Muscle of leg (tissue), 11 donors: Measurements from ENCODE around the gene CBFB. TPM values are rescaled to one million over a fixed set of nuclear protein-coding genes. Genes with fewer than 3 reads are reported as not detected.

Source experiments
- DNase-seq: peaks from one replicate; pipeline ENCODE4 v3.0.0; 2013
- H3K27ac ChIP-seq: one replicate; pipeline ENCODE4 v1.5.1; 2013; ENCODE audit warnings: mild to moderate bottlenecking, low read length, control low read depth
- H3K27me3 ChIP-seq: one replicate; pipeline ENCODE4 v1.6.1; 2013; ENCODE audit warnings: low read length; ENCODE audit not compliant: control insufficient read depth, insufficient read depth
- H3K36me3 ChIP-seq: one replicate; pipeline ENCODE4 v1.6.1; 2013; ENCODE audit warnings: low read length; ENCODE audit not compliant: control insufficient read depth, insufficient read depth
- H3K4me1 ChIP-seq: one replicate; pipeline ENCODE4 v1.6.1; 2013; ENCODE audit warnings: low read length; ENCODE audit not compliant: control insufficient read depth, insufficient read depth
- H3K4me3 ChIP-seq: one replicate; pipeline ENCODE4 v1.5.1; 2013; ENCODE audit warnings: low read length, control low read depth
- H3K9me3 ChIP-seq: replicated peaks from 2 replicates; pipeline ENCODE4 v1.6.1; 2013; ENCODE audit warnings: low read depth, low read length; ENCODE audit not compliant: control insufficient read depth
- WGBS: methylation state at CpG from one replicate; pipeline ENCODE4 v1.1.5; 2013; ENCODE audit warnings: missing lambda C conversion rate; ENCODE audit not compliant: insufficient coverage; 5-methylcytosine and 5-hydroxymethylcytosine counted together
- polyA plus RNA-seq, 8 donors: library from polyadenylated mRNA; unstranded; fragments of 120-200 nt; gene quantifications; one replicate each; pipeline versions ENCODE4 v1.2.1 to v1.2.3, GENCODE V29; 2013; ENCODE audit warnings: inconsistent platforms in 1 of 8, low replicate concordance in 1 of 8; ENCODE audit not compliant: insufficient read length in 8 of 8, insufficient read depth in 1 of 8
- total RNA-seq: library from RNA; stranded (reverse); fragments of 120-200 nt; gene quantifications from one replicate; pipeline ENCODE4 v1.2.4, GENCODE V29; 2013

CBFB gene
- total and polyA plus RNA-seq, 9 donors: 31.6 to 70.3 (median 42.2) TPM

- H3K36me3 ChIP-seq: peaks cover 69% of the 10 kb centered on the region
- DNase-seq: no peak
- no peaks in the 10 kb centered on the region for H3K9me3 ChIP-seq
- H3K27me3 ChIP-seq: peaks cover 25% of the 10 kb centered on the region
- H3K4me3 ChIP-seq: no peak overlapping the region
- no peak overlapping the region for H3K27ac ChIP-seq
- peaks cover 16% of the 10 kb centered on the region for H3K4me1 ChIP-seq
- 91% methylated on average over 6 of the region's 7 CpGs for WGBS
These were observed 117.8 kb downstream of the CBFB start for GRCh38 chr16:67146523-67147357.

- H3K4me3 ChIP-seq: no peak overlapping the region
- H3K4me1 ChIP-seq: peaks cover 18% of the 10 kb centered on the region
- no peaks in the 10 kb centered on the region for H3K9me3 ChIP-seq
- H3K27ac ChIP-seq: no peak overlapping the region
- peaks cover 30% of the 10 kb centered on the region for H3K27me3 ChIP-seq
- WGBS: 97% methylated on average over 4 of the region's 4 CpGs
- H3K36me3 ChIP-seq: peaks cover 61% of the 10 kb centered on the region
- DNase-seq: no peak
These were observed 118.6 kb downstream of the CBFB start for GRCh38 chr16:67147437-67148140.

- Histone ChIP-seq H3K27ac (no peak overlapping the region), H3K4me1 (peaks cover 18% of the 10 kb centered on the region), H3K4me3 (no peak overlapping the region), H3K9me3 (no peaks in the 10 kb centered on the region), H3K27me3 (peaks cover 37% of the 10 kb centered on the region), H3K36me3 (peaks cover 56% of the 10 kb centered on the region)
- 100% methylated on average over 2 of the region's 2 CpGs for WGBS
- DNase-seq: no peak
These were observed 119.3 kb downstream of the CBFB start for GRCh38 chr16:67148221-67148620.

GRCh38 chr16:67148656-67149275 is 119.8 kb downstream of the CBFB start:
- DNase-seq: no peak
- H3K4me3 ChIP-seq: no peak overlapping the region
- H3K36me3 ChIP-seq: peaks cover 52% of the 10 kb centered on the region
- 75% methylated on average over 7 of the region's 11 CpGs for WGBS
- H3K27me3 ChIP-seq: peaks cover 40% of the 10 kb centered on the region
- no peaks in the 10 kb centered on the region for H3K9me3 ChIP-seq
- peaks cover 18% of the 10 kb centered on the region for H3K4me1 ChIP-seq
- H3K27ac ChIP-seq: no peak overlapping the region

GRCh38 chr16:67149276-67150046 is 120.5 kb downstream of the CBFB start:
- peaks cover 19% of the 10 kb centered on the region for H3K4me1 ChIP-seq
- peaks cover 45% of the 10 kb centered on the region for H3K36me3 ChIP-seq
- H3K9me3 ChIP-seq: no peaks in the 10 kb centered on the region
- DNase-seq: no peak
- H3K27ac ChIP-seq: no peak overlapping the region
- H3K4me3 ChIP-seq: no peak overlapping the region
- WGBS: 39% methylated on average over 77 of the region's 77 CpGs
- peaks cover 47% of the 10 kb centered on the region for H3K27me3 ChIP-seq

- DNase-seq: peak; percentile 94
- 2% methylated on average over 94 of the region's 94 CpGs for WGBS
- Histone ChIP-seq H3K9me3 (no peaks in the 10 kb centered on the region), H3K36me3 (peaks cover 38% of the 10 kb centered on the region), H3K4me1 (peaks cover 27% of the 10 kb centered on the region), H3K27me3 (peaks cover 55% of the 10 kb centered on the region), H3K27ac (peak overlapping the region; percentile 77), H3K4me3 (peak overlapping the region; percentile 69)
These were observed 121.3 kb downstream of the CBFB start for GRCh38 chr16:67150047-67150832.

Other genes starting within 250 kb of the CBFB start
- gene TERB1, start 227.6 kb upstream of the CBFB start, total RNA-seq: not detected
- gene TERB1, start 227.6 kb upstream of the CBFB start, polyA plus RNA-seq: under 1 TPM in 3 of 8 donors, not detected in 5; 0.10 to 0.21 (median 0.11) TPM
- gene NAE1, start 198.2 kb upstream of the CBFB start, total RNA-seq: 41.8 TPM
- gene NAE1, start 198.2 kb upstream of the CBFB start, polyA plus RNA-seq: 10 to 100 TPM; 32.8 to 47.3 (median 40.1) TPM
- not detected for gene CA7, start 184.7 kb upstream of the CBFB start, total RNA-seq
- gene CA7, start 184.7 kb upstream of the CBFB start, polyA plus RNA-seq: under 1 TPM in 1 of 8 donors, not detected in 7; 0.12 TPM
- 2.7 TPM for gene PDP2, start 148.6 kb upstream of the CBFB start, total RNA-seq
- gene PDP2, start 148.6 kb upstream of the CBFB start, polyA plus RNA-seq: 1 to 10 TPM; 1.9 to 2.6 (median 2.3) TPM
- 0.04 TPM for gene CDH16, start 110.3 kb upstream of the CBFB start, total RNA-seq
- 1 to 10 TPM in 1 of 8 donors, under 1 TPM in 5, not detected in 2; 0.08 to 1.7 (median 0.13) TPM for gene CDH16, start 110.3 kb upstream of the CBFB start, polyA plus RNA-seq
- gene RRAD, start 103.6 kb upstream of the CBFB start, total RNA-seq: 7.3 TPM
- gene RRAD, start 103.6 kb upstream of the CBFB start, polyA plus RNA-seq: 10 to 100 TPM in 3 of 8 donors, 1 to 10 TPM in 5; 6.0 to 10.7 (median 9.1) TPM
- 115 TPM for gene CIAO2B, start 94.7 kb upstream of the CBFB start, total RNA-seq
- gene CIAO2B, start 94.7 kb upstream of the CBFB start, polyA plus RNA-seq: 100 to 1,000 TPM in 1 of 8 donors, 10 to 100 TPM in 7; 89.1 to 111 (median 94.2) TPM
- 26.1 TPM for gene CES2, start 93.6 kb upstream of the CBFB start, total RNA-seq
- gene CES2, start 93.6 kb upstream of the CBFB start, polyA plus RNA-seq: 10 to 100 TPM; 27.2 to 36.2 (median 31.4) TPM
- 0.22 TPM for gene CES3, start 67.9 kb upstream of the CBFB start, total RNA-seq
- 1 to 10 TPM in 1 of 8 donors, under 1 TPM in 7; 0.05 to 1.3 (median 0.34) TPM for gene CES3, start 67.9 kb upstream of the CBFB start, polyA plus RNA-seq
- 2.4 TPM for gene CES4A, start 40.6 kb upstream of the CBFB start, total RNA-seq
- 1 to 10 TPM; 1.5 to 5.3 (median 3.2) TPM for gene CES4A, start 40.6 kb upstream of the CBFB start, polyA plus RNA-seq
- 12.9 TPM for gene PHAF1, start 80.8 kb downstream of the CBFB start, total RNA-seq
- gene PHAF1, start 80.8 kb downstream of the CBFB start, polyA plus RNA-seq: 10 to 100 TPM; 16.2 to 22.2 (median 18.1) TPM
- gene B3GNT9, start 121.8 kb downstream of the CBFB start, total RNA-seq: 15.6 TPM
- gene B3GNT9, start 121.8 kb downstream of the CBFB start, polyA plus RNA-seq: 10 to 100 TPM in 6 of 8 donors, 1 to 10 TPM in 2; 7.7 to 18.8 (median 12.3) TPM
- 4.7 TPM for gene TRADD, start 130.8 kb downstream of the CBFB start, total RNA-seq
- 1 to 10 TPM; 3.7 to 4.9 (median 4.2) TPM for gene TRADD, start 130.8 kb downstream of the CBFB start, polyA plus RNA-seq
- gene FBXL8, start 130.8 kb downstream of the CBFB start, total RNA-seq: 2.1 TPM
- gene FBXL8, start 130.8 kb downstream of the CBFB start, polyA plus RNA-seq: 1 to 10 TPM; 1.2 to 3.1 (median 2.2) TPM
- gene HSF4, start 135.6 kb downstream of the CBFB start, total RNA-seq: 3.0 TPM
- 1 to 10 TPM; 2.1 to 4.7 (median 3.5) TPM for gene HSF4, start 135.6 kb downstream of the CBFB start, polyA plus RNA-seq
- 14.7 TPM for gene NOL3, start 141.4 kb downstream of the CBFB start, total RNA-seq
- 10 to 100 TPM; 18.4 to 44.7 (median 25.3) TPM for gene NOL3, start 141.4 kb downstream of the CBFB start, polyA plus RNA-seq
- gene MATCAP1, start 154.8 kb downstream of the CBFB start, total RNA-seq: 8.6 TPM
- 10 to 100 TPM; 13.3 to 25.9 (median 21.1) TPM for gene MATCAP1, start 154.8 kb downstream of the CBFB start, polyA plus RNA-seq
- 7.6 TPM for gene EXOC3L1, start 161.0 kb downstream of the CBFB start, total RNA-seq
- gene EXOC3L1, start 161.0 kb downstream of the CBFB start, polyA plus RNA-seq: 10 to 100 TPM in 5 of 8 donors, 1 to 10 TPM in 3; 7.6 to 15.5 (median 11.5) TPM
- gene E2F4, start 163.0 kb downstream of the CBFB start, total RNA-seq: 28.1 TPM
- 10 to 100 TPM; 41.8 to 51.1 (median 46.7) TPM for gene E2F4, start 163.0 kb downstream of the CBFB start, polyA plus RNA-seq
- gene ELMO3, start 170.0 kb downstream of the CBFB start, total RNA-seq: 0.80 TPM
- 1 to 10 TPM in 6 of 8 donors, under 1 TPM in 2; 0.68 to 3.3 (median 1.4) TPM for gene ELMO3, start 170.0 kb downstream of the CBFB start, polyA plus RNA-seq
- 22.3 TPM for gene TMEM208, start 198.0 kb downstream of the CBFB start, total RNA-seq
- 10 to 100 TPM; 17.5 to 27.1 (median 22.1) TPM for gene TMEM208, start 198.0 kb downstream of the CBFB start, polyA plus RNA-seq
- 9.7 TPM for gene FHOD1, start 218.3 kb downstream of the CBFB start, total RNA-seq
- gene FHOD1, start 218.3 kb downstream of the CBFB start, polyA plus RNA-seq: 10 to 100 TPM; 14.6 to 31.1 (median 21.8) TPM
- 0.40 TPM for gene SLC9A5, start 219.8 kb downstream of the CBFB start, total RNA-seq
- gene SLC9A5, start 219.8 kb downstream of the CBFB start, polyA plus RNA-seq: 1 to 10 TPM in 5 of 8 donors, under 1 TPM in 3; 0.71 to 1.8 (median 1.1) TPM